NT2/D1 (cell line): ENCODE measurements around the gene NGB.

ENCODE experiments used
- SUZ12 ChIP-seq: IDR thresholded peaks from 2 replicates; pipeline ENCODE4 v1.6.1; 2011; ENCODE audit not compliant: insufficient read length, insufficient read depth; ENCODE audit errors: extremely low read depth
- YY1 ChIP-seq: IDR thresholded peaks from 2 replicates; pipeline ENCODE4 v1.6.1; 2011; ENCODE audit not compliant: insufficient read length, insufficient read depth
- ZNF274 ChIP-seq: IDR thresholded peaks from 2 replicates; pipeline ENCODE4 v1.6.1; 2011; ENCODE audit warnings: mild to moderate bottlenecking, low read depth, low read length

- no peak for TF ChIP-seq YY1
- no peak for TF ChIP-seq ZNF274
- TF ChIP-seq SUZ12 = no peak
These were observed 39.3 kb downstream of the NGB start for GRCh38 chr14:77231721-77232120.
